IgD-negative memory B cell (primary cell): ENCODE results near the gene CXorf49. TPM values are rescaled to one million over a fixed set of nuclear protein-coding genes. Genes with fewer than 3 reads are reported as not detected.
"Not testable (repeated sequence)": the region's sequence is repeated elsewhere in the genome, so short reads cannot be mapped to it uniquely, and the experiment has no call there.

Experiments used
- H3K27ac Mint-ChIP-seq, 3 donors: one replicate each; pipeline ENCODE4 v1.8.0; 2020 to 2022; ENCODE audit warnings: mild to moderate bottlenecking in 3 of 3, mixed read lengths in 3 of 3, moderate library complexity in 1 of 3
- H3K27me3 Mint-ChIP-seq: one replicate; pipeline ENCODE4 v1.8.0; 2021; ENCODE audit warnings: mixed read lengths
- H3K36me3 Mint-ChIP-seq: one replicate; pipeline ENCODE4 v1.8.0; 2020; ENCODE audit warnings: mild to moderate bottlenecking, mixed read lengths
- H3K4me1 Mint-ChIP-seq, 3 donors: one replicate each; pipeline ENCODE4 v1.8.0; 2020 to 2022; ENCODE audit warnings: mixed read lengths in 3 of 3, mild to moderate bottlenecking in 1 of 3
- H3K4me3 Mint-ChIP-seq, 4 donors: one replicate each; pipeline ENCODE4 v1.8.0; 2020 to 2022; ENCODE audit warnings: mild to moderate bottlenecking in 4 of 4, mixed read lengths in 4 of 4, moderate library complexity in 3 of 4
- H3K9me3 Mint-ChIP-seq, 3 donors: one replicate each; pipeline ENCODE4 v1.8.0; 2020 to 2021; ENCODE audit warnings: mixed read lengths in 3 of 3, mild to moderate bottlenecking in 1 of 3
- polyA plus RNA-seq: library from polyadenylated mRNA; unstranded; fragments of 300-500 nt; fragmentation: Illumina TruSeq; gene quantifications from one replicate; pipeline ENCODE4 v1.2.3, GENCODE V29; 2021

CXorf49 gene
- polyA plus RNA-seq, 1 donor from 2014 or later, result not detected

DNA sequence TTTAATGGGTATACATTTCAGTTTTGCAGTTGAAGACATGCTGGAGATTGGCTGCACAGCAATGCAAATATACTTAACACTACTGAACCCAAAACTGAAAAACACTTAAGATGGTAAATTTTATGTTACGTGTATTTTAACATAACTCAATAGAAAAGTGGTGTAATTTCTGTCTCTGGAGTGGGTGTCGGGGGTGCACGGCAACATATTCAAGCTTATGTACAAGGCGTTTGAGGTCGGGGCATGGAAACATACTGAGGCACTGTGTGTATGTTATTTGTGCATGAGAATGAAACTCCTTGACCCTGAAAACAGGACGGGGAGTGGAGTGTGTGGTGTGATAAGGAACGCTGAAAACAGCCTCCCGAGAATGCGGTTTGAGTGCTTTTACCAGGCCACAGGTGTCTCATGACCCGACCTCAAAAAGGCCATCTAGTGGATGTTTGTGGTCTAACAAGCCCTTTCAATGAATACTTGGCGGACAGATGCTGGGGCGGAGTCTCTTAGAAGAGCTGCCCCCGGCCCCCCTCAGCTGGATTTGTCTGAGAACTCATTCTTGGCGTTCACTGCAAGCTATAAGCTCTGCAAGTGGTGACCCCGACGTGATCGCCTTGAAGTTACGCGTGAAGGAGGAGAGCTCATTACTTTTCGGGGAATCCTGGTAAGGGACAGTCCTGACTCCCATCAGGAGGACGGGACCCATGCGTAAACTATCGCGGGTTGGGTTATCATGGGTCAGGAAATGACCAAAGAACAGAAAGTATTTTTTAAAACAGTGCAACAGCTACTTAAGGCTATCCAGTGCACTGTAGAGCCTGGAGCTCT lies 21.2 kb downstream of the CXorf49 start:
- H3K4me1 Mint-ChIP-seq, H3K36me3 Mint-ChIP-seq, H3K27me3 Mint-ChIP-seq, H3K9me3 Mint-ChIP-seq, H3K27ac Mint-ChIP-seq, H3K4me3 Mint-ChIP-seq: not testable (repeated sequence)

DNA sequence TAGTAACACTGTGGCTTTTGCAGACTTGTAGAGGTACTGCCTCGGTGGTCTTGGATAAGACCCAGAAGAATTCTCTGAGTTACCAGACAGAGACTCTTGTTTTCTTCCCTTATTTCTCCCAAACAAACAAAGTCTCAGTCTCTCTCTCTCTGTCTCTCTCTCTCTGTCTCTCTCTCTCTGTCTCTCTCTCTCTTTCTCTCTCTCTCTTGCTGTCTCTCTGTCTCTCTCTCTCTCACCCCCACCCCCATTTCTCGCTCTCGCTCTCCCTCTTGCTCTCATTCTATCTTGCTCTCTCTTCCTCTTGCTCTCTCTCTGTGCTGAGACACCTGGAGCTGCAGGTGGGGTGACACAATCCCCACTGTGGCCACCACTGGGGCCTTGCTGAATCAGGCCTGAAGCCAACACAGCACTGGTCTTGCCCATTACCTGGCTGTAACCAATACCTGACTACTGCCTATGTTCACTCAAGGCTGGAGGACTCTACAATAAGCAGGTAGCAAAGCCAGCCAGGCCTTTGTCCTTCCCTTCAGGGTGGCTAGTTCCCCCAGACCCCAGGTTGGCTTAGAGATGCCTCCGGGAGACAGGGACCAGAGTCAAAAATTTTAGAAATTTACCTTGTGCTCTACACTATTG lies 38.4 kb downstream of the CXorf49 start:
- H3K9me3 Mint-ChIP-seq, result no peaks in the 10 kb centered on the region
- no peaks in the 10 kb centered on the region for H3K36me3 Mint-ChIP-seq
- no peaks in the 10 kb centered on the region for H3K27me3 Mint-ChIP-seq
- no peak overlapping the region for H3K27ac Mint-ChIP-seq
- no peaks in the 10 kb centered on the region for H3K4me1 Mint-ChIP-seq
- H3K4me3 Mint-ChIP-seq, result no peak overlapping the region

DNA sequence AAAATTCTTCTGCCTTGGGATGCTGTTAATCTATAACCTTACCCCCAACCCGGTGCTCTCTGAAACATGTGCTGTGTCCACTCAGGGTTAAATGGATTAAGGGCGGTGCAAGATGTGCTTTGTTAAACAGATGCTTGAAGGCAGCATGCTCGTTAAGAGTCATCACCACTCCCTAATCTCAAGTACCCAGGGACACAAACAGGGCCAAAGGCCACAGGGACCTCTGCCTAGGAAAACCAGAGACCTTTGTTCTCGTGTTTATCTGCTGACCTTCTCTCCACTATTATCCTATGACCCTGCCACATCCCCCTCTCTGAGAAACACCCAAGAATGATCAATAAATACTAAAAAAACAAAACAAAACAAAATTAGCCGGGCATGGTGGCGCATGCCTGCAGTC lies 40.9 kb downstream of the CXorf49 start:
- not testable (repeated sequence) for H3K27ac Mint-ChIP-seq, H3K9me3 Mint-ChIP-seq, H3K27me3 Mint-ChIP-seq, H3K36me3 Mint-ChIP-seq, H3K4me3 Mint-ChIP-seq, H3K4me1 Mint-ChIP-seq

DNA sequence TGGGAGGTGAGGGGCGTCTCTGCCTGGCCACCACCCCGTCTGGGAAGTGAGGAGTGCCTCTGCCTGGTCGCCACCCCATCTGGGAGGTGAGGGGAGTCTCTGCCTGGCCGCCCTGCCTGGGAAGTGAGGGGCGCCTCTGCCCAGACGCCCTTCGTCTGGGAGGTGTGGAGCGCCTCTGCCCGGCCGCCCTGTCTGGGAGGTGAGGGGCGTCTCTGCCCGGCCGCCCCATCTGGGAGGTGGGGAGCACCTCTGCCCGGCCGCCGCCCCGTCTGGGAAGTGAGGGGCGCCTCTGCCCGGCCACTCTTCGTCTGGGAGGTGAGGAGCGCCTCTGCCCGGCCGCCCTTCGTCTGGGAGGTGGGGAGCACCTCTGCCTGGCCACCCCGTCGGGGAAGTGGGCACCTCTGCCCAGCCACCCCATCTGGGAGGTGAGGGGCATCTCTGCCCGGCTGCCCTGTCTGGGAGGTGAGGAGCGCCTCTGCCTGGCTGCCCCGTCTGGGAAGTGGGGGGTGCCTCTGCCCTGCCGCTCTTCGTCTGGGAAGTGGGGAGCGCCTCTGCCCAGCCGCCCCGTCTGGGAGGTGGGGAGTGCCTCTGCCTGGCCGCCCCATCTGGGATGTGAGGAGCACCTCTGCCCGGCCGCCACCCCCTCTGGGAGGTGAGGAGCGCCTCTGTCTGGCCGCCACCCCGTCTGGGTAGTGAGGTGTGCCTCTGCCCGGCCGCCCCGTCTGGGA lies 41.9 kb downstream of the CXorf49 start:
- not testable (repeated sequence) for H3K4me1 Mint-ChIP-seq, H3K36me3 Mint-ChIP-seq, H3K27me3 Mint-ChIP-seq, H3K9me3 Mint-ChIP-seq, H3K27ac Mint-ChIP-seq, H3K4me3 Mint-ChIP-seq

DNA sequence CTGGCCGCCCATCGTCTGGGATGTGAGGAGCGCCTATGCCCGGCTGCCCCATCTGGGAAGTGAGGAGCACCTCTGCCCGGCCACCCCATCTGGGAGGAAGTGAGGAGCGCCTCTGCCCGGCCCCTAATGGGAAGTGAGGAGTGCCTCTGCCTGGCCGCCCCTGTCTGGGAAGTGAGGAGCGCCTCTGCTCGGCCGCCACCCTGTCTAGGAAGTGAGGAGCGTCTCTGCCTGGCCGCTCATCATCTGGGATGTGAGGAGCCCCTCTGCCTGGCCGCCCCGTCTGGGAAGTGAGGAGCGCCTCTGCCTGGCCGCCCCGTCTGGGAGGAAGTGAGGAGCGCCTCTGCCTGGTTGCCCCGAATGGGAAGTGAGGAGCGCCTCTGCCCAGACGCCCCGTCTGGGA lies 42.4 kb downstream of the CXorf49 start:
- not testable (repeated sequence) for H3K4me1 Mint-ChIP-seq, H3K9me3 Mint-ChIP-seq, H3K4me3 Mint-ChIP-seq, H3K27ac Mint-ChIP-seq, H3K36me3 Mint-ChIP-seq, H3K27me3 Mint-ChIP-seq

DNA sequence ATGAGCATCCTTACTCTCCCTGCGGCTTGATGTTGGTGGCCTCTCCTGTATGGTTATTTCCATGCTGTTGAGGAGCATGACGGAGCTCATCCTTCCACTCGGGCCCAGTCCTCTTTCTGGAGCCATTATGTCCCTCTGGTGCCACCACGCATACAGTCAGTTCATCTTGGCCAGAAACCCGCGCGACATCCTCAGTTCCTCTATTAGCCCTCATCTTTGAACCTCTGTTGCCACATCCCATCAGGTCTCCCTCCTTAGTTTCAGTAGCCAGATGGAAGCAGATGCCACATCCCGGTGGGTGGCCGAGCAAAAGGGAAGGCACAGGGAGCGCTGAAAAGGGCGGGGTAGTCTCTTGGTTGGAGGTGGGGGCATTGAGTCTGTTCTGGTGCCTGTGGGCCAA lies 46.1 kb downstream of the CXorf49 start:
- Mint-ChIP-seq H3K4me1 (no peaks in the 10 kb centered on the region), H3K9me3 (peaks cover 0 to 1% (median 0%) of the 10 kb centered on the region in 3 donors), H3K4me3 (no peak overlapping the region), H3K36me3 (no peaks in the 10 kb centered on the region), H3K27ac (no peak overlapping the region), H3K27me3 (peaks cover 11% of the 10 kb centered on the region)

DNA sequence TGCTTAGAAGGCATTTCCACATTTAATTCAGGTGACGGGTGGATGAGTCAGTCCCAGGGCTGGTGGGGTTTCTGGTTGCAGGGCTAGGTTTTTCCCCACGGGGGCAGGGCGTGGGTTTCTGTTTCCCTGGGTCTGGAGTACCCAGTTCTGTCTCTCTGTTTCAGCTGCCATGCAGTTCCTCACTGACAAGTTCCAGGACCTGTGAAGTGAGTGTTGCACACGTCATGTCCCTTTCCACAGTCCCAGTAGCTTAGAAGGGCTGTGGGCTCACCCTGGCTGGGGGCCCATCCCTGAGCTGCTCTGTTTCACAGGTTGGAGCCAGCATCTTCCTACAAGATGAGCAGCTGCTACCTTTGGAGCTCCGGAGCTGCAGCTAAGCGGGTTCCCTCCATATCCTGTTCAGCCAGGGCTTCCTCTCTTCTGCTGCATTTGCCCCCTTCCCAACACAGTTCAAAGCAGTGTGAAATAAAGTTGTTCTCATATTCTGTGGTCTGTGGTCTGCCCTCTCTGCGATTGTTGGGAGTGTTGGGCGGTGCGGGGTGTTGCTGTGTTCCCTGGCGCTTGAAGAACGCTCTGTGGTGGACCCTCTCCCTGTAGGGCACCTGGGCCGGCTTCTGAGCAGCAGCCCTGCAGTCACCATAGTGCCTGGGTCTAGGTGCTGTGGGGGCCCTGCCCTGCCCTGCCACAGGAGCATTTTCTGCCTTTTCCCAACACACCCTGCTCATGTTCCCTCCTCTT lies 46.9 kb downstream of the CXorf49 start:
- Mint-ChIP-seq H3K4me1 (no peaks in the 10 kb centered on the region), H3K36me3 (no peaks in the 10 kb centered on the region), H3K4me3 (peak overlapping the region in 1 of 4 donors; percentile 34), H3K27ac (no peak overlapping the region), H3K9me3 (peaks cover 0 to 1% (median 0%) of the 10 kb centered on the region in 3 donors), H3K27me3 (peaks cover 11% of the 10 kb centered on the region)

DNA sequence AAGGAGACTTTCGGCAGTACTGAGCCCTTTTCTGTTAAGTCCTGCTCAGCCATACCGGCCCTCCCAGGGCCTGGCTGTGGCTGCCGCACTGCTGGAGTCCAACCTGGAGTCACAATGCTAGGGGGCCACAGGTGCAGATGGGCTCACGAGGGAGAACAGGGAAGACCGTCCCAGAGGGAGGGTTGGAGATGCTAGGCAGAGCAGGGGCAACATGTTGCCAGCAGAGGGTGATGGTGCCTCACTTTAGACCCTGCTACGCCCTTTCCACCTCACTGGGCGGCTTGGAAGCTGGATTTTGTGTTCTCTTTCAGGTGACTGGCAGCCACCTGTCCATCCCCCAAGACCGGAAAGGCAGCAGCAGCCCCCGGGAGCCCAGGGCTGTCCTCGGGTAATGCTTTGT lies 48.1 kb downstream of the CXorf49 start:
- not testable (repeated sequence) for H3K4me3 Mint-ChIP-seq, H3K9me3 Mint-ChIP-seq, H3K36me3 Mint-ChIP-seq, H3K4me1 Mint-ChIP-seq, H3K27ac Mint-ChIP-seq
- peaks cover 11% of the 10 kb centered on the region for H3K27me3 Mint-ChIP-seq

DNA sequence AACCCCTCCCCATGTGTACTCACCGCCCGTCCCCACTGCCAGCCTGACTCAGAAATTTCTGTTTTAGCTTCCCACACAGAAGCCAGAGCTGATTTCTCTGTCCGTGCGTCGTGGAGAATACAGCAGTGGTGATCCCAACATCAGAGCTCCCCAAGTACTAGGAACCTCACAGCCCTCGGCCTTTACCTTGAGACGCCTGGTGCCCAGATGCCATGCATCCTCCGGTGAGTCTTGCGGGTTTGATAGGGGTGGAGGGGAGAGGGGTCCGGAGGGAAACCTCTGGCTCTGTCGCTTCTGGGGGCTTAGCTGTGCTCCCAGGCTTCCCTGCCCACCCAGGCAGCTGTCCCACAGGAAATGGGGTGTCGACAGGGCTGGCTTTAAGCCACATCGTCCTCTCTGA lies 48.6 kb downstream of the CXorf49 start:
- Mint-ChIP-seq H3K4me1 (no peaks in the 10 kb centered on the region), H3K27ac (no peak overlapping the region), H3K9me3 (peaks cover 0 to 1% (median 0%) of the 10 kb centered on the region in 3 donors), H3K27me3 (peaks cover 11% of the 10 kb centered on the region), H3K4me3 (no peak overlapping the region), H3K36me3 (no peaks in the 10 kb centered on the region)

DNA sequence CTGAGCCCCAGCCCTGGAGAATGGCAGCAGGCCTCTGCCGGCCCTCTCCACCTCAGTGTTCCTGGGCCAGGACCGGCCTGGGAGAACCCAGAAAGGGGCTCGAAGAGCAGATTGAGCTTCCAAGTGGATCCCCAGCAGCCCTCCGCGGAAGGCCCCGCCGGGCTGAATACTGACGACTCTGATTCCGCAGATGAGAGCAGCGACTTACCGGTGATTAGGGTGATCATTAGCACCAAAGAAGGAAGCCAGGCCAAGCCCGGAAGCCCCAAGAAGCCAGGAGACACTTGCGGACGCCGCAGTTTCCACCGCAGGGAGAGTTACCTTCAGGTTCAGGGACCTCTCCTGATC lies 49.9 kb downstream of the CXorf49 start:
- Mint-ChIP-seq H3K9me3 (peaks cover 0 to 1% (median 0%) of the 10 kb centered on the region in 3 donors), H3K36me3 (no peaks in the 10 kb centered on the region), H3K27ac (no peak overlapping the region), H3K27me3 (peaks cover 11% of the 10 kb centered on the region), H3K4me1 (peaks cover 0 to 4% (median 2%) of the 10 kb centered on the region in 3 donors), H3K4me3 (no peak overlapping the region)

DNA sequence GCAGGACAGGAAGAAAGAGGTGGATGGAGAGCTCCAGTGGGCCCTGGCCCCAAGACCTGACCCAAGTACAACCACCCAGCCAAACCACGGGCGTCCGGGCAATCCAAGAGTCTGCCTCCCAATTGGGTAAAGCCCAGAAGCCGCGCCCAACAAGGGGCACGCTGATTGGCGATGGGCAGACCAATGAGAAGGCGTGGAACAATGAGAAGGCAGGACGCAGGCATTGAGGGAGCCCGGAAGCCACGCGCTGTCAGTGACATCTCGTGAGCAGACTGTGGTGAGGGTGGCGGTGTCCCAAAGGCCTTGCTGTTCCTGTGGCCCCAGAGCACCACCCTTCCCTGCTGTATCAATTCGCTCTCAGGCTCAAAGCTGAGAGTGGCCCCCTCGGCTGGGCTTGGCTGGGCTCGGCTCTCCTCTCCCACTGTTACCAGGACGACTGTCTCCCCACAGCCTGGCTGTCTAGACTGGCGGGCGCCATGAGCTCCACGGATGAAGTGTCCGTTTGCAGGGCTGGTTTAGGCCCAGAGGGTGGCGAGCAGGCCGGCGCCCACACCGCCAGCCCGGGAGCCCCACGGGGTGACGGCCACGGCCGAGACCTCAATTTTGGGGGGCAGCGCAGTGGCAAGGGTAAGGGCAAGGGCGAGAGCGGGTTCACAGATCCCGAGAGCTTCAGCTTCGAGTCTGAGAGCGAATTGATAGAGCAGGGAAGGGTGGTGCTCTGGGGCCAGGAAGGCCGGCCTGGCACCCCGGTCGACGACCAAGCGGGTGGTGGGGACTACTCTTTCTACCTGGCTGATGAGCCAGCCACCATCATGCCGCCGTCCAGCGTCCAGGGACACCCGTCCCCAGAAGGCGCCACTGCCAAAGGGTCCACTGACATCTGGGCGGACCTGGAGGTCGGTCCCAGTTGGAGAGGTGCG lies 50.5 kb downstream of the CXorf49 start, which contains the start of gene LOC101059915:
LOC101059915 (plus strand) TSS at position 219 of the 920 bp plus-strand sequence.
- H3K27ac Mint-ChIP-seq, result peak within 1 kb of the TSS in 1 of 3 donors; percentile 90
- H3K4me3 Mint-ChIP-seq, result no peak within 1 kb of the TSS
- peaks cover 9% of the 10 kb centered on the region for H3K27me3 Mint-ChIP-seq
- no peaks in the 10 kb centered on the region for H3K36me3 Mint-ChIP-seq
- peaks cover 0 to 1% (median 0%) of the 10 kb centered on the region in 3 donors for H3K9me3 Mint-ChIP-seq
- peaks cover 0 to 4% (median 2%) of the 10 kb centered on the region in 3 donors for H3K4me1 Mint-ChIP-seq

DNA sequence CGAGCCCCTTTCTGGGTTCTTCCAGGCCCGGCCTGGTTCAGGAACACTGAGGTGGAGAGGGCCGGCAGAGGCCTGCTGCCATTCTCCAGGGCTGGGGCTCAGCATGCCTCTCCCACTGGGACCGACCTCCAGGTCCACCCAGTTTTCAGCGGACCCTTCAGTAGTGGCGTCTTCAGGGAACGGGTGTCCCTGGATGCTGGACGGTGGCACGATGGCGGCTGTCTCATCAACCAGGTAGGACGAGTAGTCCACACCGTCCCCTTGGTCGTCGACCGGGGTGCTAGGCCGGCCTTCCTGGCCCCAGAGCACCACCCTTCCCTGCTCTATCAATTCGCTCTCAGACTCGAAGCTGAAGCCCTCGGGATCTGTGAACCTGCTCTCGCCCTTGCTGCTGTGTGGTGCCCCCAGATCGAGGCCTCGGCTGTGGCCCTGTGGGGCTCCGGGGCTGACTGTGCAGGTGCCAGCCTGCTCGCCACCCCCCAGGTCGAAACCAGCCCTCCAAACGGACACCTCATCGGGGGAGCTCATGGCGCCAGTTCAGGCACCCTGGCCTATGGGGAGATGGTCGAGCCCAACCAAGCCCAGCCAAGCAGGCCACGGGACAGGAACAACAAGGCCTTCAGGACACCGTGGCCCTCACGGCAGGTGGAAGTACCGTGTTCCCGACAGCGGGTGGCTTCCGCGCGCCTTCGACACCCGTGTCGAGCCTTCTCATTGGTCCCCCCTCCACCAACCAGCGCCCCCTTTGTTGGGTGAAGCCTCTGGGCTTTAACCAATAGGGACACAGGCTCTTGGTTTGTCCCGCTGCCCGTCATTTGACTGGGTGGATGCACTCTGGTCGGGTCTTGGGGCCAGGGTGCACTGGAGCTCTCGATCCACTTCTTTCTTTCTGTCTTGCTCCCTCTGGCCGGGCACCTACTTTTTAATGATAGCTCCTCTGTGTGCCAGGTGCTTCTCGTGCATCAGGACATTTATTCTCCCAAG lies 51.6 kb downstream of the CXorf49 start:
- no peaks in the 10 kb centered on the region for H3K36me3 Mint-ChIP-seq
- peaks cover 11% of the 10 kb centered on the region for H3K27me3 Mint-ChIP-seq
- H3K27ac Mint-ChIP-seq, result peak overlapping the region in 1 of 3 donors; percentile 90
- peaks cover 0 to 1% (median 0%) of the 10 kb centered on the region in 3 donors for H3K9me3 Mint-ChIP-seq
- H3K4me3 Mint-ChIP-seq, result no peak overlapping the region
- H3K4me1 Mint-ChIP-seq, result peaks cover 0 to 4% (median 4%) of the 10 kb centered on the region in 3 donors

DNA sequence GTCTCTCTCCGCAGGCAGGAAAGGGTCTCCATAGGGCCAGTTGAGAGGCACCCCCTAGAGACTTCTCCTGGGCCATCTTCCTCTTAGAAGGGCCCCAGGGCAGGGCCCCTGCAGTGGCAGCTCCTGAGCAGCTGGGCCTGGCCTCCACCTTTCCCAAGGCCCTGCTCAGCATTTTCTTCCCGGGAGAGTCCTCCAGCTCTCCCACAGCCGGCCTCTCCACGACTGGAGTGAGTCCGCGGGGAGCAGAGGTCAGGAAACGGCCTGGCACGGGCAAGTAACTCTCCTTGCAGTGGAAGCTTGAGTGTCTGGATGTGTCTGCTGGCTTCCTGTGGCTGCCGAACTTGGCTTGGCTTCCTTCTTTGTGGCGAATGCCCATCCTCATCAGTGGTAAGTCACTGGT lies 52.3 kb downstream of the CXorf49 start:
- H3K4me1 Mint-ChIP-seq, result peaks cover 0 to 4% (median 4%) of the 10 kb centered on the region in 3 donors
- no peaks in the 10 kb centered on the region for H3K36me3 Mint-ChIP-seq
- peaks cover 11% of the 10 kb centered on the region for H3K27me3 Mint-ChIP-seq
- peaks cover 0 to 1% (median 0%) of the 10 kb centered on the region in 3 donors for H3K9me3 Mint-ChIP-seq
- no peak overlapping the region for H3K27ac Mint-ChIP-seq
- no peak overlapping the region for H3K4me3 Mint-ChIP-seq
